Mesenchymal stem cell (in vitro differentiated cells and primary cell): ENCODE data around the gene NEK8.
A peak's percentile ranks its signal among the peaks of the same experiment; 100 is the strongest.

Experiments
- DNase-seq: peaks from one replicate; pipeline ENCODE4 v3.0.0-alpha.2; 2013
- H2AFZ ChIP-seq: one replicate; pipeline ENCODE4 v1.6.1; 2013; ENCODE audit warnings: low read depth, mild to moderate bottlenecking, control low read depth, inconsistent platforms, low read length, moderate library complexity
- H2AK5ac ChIP-seq: 2 replicates; pipeline ENCODE4 v1.6.1; 2013; ENCODE audit warnings: low read length, moderate library complexity, mild to moderate bottlenecking, inconsistent platforms; ENCODE audit not compliant: severe bottlenecking
- H2BK120ac ChIP-seq: one replicate; pipeline ENCODE4 v1.6.1; 2013; ENCODE audit warnings: low read depth, mild to moderate bottlenecking, inconsistent platforms, low read length, moderate library complexity
- H2BK12ac ChIP-seq, 2 experiments: one replicate each; pipeline ENCODE4 v1.6.1; 2013; ENCODE audit warnings: inconsistent platforms in 2 of 2, low read length in 2 of 2, mild to moderate bottlenecking in 2 of 2, moderate library complexity in 2 of 2, control low read depth in 1 of 2
- H2BK15ac ChIP-seq: one replicate; pipeline ENCODE4 v1.6.1; 2013; ENCODE audit warnings: mild to moderate bottlenecking, low read depth, inconsistent platforms; ENCODE audit not compliant: poor library complexity, severe bottlenecking
- H2BK5ac ChIP-seq: 2 replicates; pipeline ENCODE4 v1.6.1; 2013; ENCODE audit warnings: low read depth, mild to moderate bottlenecking, low read length, control low read depth, inconsistent platforms; ENCODE audit not compliant: poor library complexity, severe bottlenecking
- H3K14ac ChIP-seq, 2 experiments: one replicate each; pipeline ENCODE4 v1.6.1; 2013; ENCODE audit warnings: inconsistent platforms in 2 of 2, low read length in 2 of 2, control low read depth in 1 of 2, mild to moderate bottlenecking in 1 of 2, moderate library complexity in 1 of 2
- H3K18ac ChIP-seq, 2 experiments: one replicate each; pipeline ENCODE4 v1.6.1; 2013; ENCODE audit warnings: inconsistent platforms in 2 of 2, low read length in 2 of 2, control low read depth in 1 of 2, low read depth in 1 of 2, mild to moderate bottlenecking in 1 of 2
- H3K23ac ChIP-seq, 2 experiments: one replicate each; pipeline ENCODE4 v1.6.1; 2013; ENCODE audit warnings: inconsistent platforms in 2 of 2, low read length in 2 of 2, mild to moderate bottlenecking in 2 of 2, moderate library complexity in 2 of 2, control low read depth in 1 of 2
- H3K27ac ChIP-seq: 2 replicates; pipeline ENCODE4 v1.5.1; 2013; ENCODE audit warnings: mild to moderate bottlenecking, moderate library complexity, low read length, control low read depth, inconsistent platforms; ENCODE audit not compliant: poor library complexity, severe bottlenecking
- H3K27me3 ChIP-seq, 2 experiments: 2 replicates each; pipeline versions ENCODE4 v1.6.1 to v1.7.0; 2013; ENCODE audit warnings: low read length in 2 of 2, mild to moderate bottlenecking in 2 of 2, moderate library complexity in 2 of 2, control low read depth in 1 of 2, inconsistent platforms in 1 of 2; ENCODE audit not compliant: control insufficient read depth in 1 of 2, insufficient read depth in 1 of 2
- H3K36me3 ChIP-seq, 2 experiments: 2 replicates each; pipeline versions ENCODE4 v1.6.1 to v1.7.0; 2013; ENCODE audit warnings: low read length in 2 of 2, control low read depth in 1 of 2, inconsistent platforms in 1 of 2, low read depth in 1 of 2, mild to moderate bottlenecking in 1 of 2; ENCODE audit not compliant: insufficient read depth in 2 of 2, control insufficient read depth in 1 of 2
- H3K4ac ChIP-seq, 2 experiments: one replicate each; pipeline ENCODE4 v1.6.1; 2013; ENCODE audit warnings: inconsistent platforms in 2 of 2, low read length in 2 of 2, mild to moderate bottlenecking in 2 of 2, moderate library complexity in 2 of 2, control low read depth in 1 of 2, low read depth in 1 of 2
- H3K4me1 ChIP-seq: 2 replicates; pipeline ENCODE4 v1.6.1; 2013; ENCODE audit warnings: low read depth, low read length, control low read depth; ENCODE audit not compliant: control insufficient read depth, insufficient read depth
- H3K4me2 ChIP-seq: 2 replicates; pipeline ENCODE4 v1.6.1; 2013; ENCODE audit warnings: low read length, mild to moderate bottlenecking, inconsistent platforms; ENCODE audit not compliant: poor library complexity, severe bottlenecking
- H3K4me3 ChIP-seq, 2 experiments: 2 replicates each; pipeline versions ENCODE4 v1.5.1 to v1.7.0; 2013; ENCODE audit warnings: low read length in 2 of 2, mild to moderate bottlenecking in 2 of 2, control low read depth in 1 of 2, low read depth in 1 of 2; ENCODE audit not compliant: insufficient read depth in 1 of 2
- H3K79me1 ChIP-seq: replicated peaks from 2 replicates; pipeline ENCODE4 v1.6.1; 2013; ENCODE audit warnings: mild to moderate bottlenecking, control low read depth, low read length, inconsistent platforms; ENCODE audit not compliant: poor library complexity, severe bottlenecking
- H3K9ac ChIP-seq: 2 replicates; pipeline ENCODE4 v1.7.0; 2013; ENCODE audit warnings: mild to moderate bottlenecking, low read length, moderate library complexity
- H3K9me3 ChIP-seq: 2 replicates; pipeline ENCODE4 v1.7.0; 2013; ENCODE audit warnings: mild to moderate bottlenecking, low read length; ENCODE audit not compliant: control insufficient read depth
- H4K8ac ChIP-seq: one replicate; pipeline ENCODE4 v1.6.1; 2013; ENCODE audit warnings: inconsistent platforms, mild to moderate bottlenecking, low read length, moderate library complexity
- H4K91ac ChIP-seq: one replicate; pipeline ENCODE4 v1.6.1; 2013; ENCODE audit warnings: mild to moderate bottlenecking, low read length, inconsistent platforms
- WGBS: methylation state at CpG from one replicate; pipeline ENCODE4 v1.1.7; 2013; ENCODE audit warnings: mixed read lengths; 5-methylcytosine and 5-hydroxymethylcytosine counted together

The NEK8 gene

DNA sequence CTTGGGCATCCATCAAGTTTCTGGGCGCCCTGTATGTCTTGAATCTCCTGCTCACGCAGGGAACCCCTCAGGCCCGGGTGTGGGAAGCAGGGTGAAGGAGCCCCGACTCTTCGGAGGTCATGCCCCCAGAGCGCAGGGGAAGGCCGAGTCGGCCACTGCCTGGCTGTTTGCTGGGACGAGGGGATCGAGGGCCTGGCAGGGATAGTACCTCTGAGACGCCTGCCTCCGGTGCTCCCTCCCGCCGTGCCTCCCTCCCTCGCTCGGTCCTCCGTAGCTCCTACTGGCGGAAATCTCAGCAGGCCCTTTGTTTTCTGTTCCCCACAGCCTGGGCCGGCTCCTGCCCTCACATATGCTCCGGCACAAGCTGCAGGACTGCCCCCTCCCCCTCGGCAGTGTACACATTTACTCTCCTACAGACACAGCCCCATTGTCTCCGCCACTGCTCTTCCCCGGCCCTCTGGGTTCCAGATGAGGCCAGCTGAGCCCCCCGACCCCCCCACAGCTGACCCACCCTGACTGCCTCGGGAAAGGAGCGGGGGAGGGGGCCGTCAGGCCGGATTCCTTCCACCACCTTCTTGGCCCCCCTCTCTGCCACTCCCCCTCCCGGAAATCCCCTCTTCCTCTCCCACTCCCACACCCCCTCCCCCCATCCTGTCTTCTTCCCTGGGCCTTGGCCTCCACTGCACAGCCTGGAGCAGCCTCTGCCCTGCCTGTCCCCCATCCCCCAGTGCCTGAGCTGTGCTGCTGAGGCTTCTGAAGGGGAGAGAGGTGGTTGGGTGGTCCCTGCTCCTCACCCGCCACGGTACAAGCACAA, 16.6 kb downstream of the NEK8 start:
- peak overlapping the region; percentile 78 for H2BK5ac ChIP-seq
- peak overlapping the region; percentile 23 for H4K91ac ChIP-seq
- peaks cover 38 to 57% of the 10 kb centered on the region in 2 experiments for H3K36me3 ChIP-seq
- peak overlapping the region; percentile 84 for H2BK15ac ChIP-seq
- no peaks in the 10 kb centered on the region for H3K27me3 ChIP-seq
- WGBS: under 1% methylated on average over 30 of the region's 31 CpGs
- H3K4me3 ChIP-seq: peak overlapping the region; percentile 89 to 91
- H3K9ac ChIP-seq: peak overlapping the region; percentile 99
- H2AK5ac ChIP-seq: no peak overlapping the region
- H2BK120ac ChIP-seq: peak overlapping the region; percentile 9
- DNase-seq: peak; percentile 61
- H3K4me1 ChIP-seq: peaks cover 49% of the 10 kb centered on the region
- H3K23ac ChIP-seq: peak overlapping the region in 1 of 2 experiments; percentile 77
- H4K8ac ChIP-seq: no peak overlapping the region
- H3K4ac ChIP-seq: peak overlapping the region; percentile 20 to 84
- no peak overlapping the region for H2AFZ ChIP-seq
- peaks cover 4% of the 10 kb centered on the region for H3K79me1 ChIP-seq
- H3K9me3 ChIP-seq: no peaks in the 10 kb centered on the region
- H3K4me2 ChIP-seq: peak overlapping the region; percentile 56
- H3K27ac ChIP-seq: peak overlapping the region; percentile 85
- H3K18ac ChIP-seq: peak overlapping the region; percentile 95 to 96
- H3K14ac ChIP-seq: peak overlapping the region in 1 of 2 experiments; percentile 97
- peak overlapping the region in 1 of 2 experiments; percentile 32 for H2BK12ac ChIP-seq

DNA sequence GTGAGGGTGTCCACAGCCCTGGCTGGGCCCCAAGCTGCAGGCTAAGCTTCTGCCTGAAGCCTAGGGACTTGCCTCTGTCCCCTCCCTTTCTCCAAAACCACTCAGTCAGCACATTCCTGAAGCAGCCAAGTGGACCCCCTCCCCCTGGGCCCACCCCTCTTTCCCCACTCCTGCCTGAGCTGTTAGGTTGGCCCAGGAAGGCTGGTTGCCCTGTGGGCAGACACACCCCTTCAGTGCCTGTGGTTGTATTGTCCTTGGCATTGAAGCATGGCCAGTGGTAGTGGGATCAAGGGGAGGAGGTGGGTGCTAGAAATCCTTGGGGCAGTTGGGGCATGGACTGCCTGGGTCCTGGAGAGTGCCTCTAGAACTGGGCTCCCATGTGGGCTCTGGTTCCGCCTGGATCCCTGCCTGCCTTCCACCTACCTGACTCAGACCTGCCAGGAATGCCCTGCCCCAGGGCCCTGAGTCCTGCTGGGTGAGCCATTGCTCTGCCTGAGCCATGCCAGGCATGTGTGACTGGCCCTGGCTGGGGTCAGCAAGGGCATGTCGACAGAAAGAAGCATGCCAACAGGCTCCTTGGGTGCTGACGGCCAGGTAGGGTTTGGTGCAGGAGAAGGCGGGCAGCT, 17.3 kb downstream of the NEK8 start:
- Histone ChIP-seq H3K18ac (peak overlapping the region in 1 of 2 experiments; percentile 63), H2AFZ (no peak overlapping the region), H3K4me2 (peak overlapping the region; percentile 56), H2AK5ac (no peak overlapping the region), H3K27me3 (no peaks in the 10 kb centered on the region), H2BK15ac (no peak overlapping the region), H3K23ac (peak overlapping the region in 1 of 2 experiments; percentile 59), H3K79me1 (peaks cover 6% of the 10 kb centered on the region), H3K4me3 (peak overlapping the region; percentile 89 to 91), H3K9ac (peak overlapping the region; percentile 99), H3K4ac (peak overlapping the region; percentile 19 to 20), H3K4me1 (peaks cover 49% of the 10 kb centered on the region), H3K36me3 (peaks cover 43 to 56% of the 10 kb centered on the region in 2 experiments), H2BK5ac (no peak overlapping the region), H3K14ac (peak overlapping the region in 1 of 2 experiments; percentile 97), H3K9me3 (no peaks in the 10 kb centered on the region), H2BK120ac (no peak overlapping the region), H4K91ac (peak overlapping the region; percentile 8), H4K8ac (no peak overlapping the region), H2BK12ac (peak overlapping the region in 1 of 2 experiments; percentile 11), H3K27ac (peak overlapping the region; percentile 85)
- WGBS: 89% methylated on average over 4 of the region's 4 CpGs
- no peak for DNase-seq

DNA sequence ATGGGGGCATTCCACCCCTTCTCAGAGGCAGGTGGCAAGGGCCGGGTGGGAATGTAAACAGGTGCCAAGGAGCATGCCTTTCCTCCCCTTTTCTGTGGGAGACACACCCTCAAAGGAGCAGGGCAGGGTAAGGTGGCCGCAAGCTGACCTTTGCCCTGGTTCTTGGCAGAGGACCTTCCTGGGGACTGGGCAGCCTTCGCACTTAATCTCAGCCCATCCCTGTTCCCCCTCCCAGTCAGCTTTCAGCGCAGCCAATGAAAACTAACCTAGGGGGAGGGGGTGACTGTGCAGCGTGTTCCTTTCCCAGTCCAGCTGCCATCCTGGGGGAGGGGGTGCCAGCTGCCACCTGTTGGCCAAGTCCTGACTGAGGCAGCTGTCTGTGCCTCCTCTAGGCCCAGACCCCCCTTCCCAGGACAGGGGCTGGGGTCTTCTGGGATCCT, 18.0 kb downstream of the NEK8 start:
- Histone ChIP-seq H3K27ac (peak overlapping the region; percentile 85), H3K9ac (peak overlapping the region; percentile 99), H3K4me3 (peak overlapping the region; percentile 27 to 89), H3K36me3 (peaks cover 48 to 56% of the 10 kb centered on the region in 2 experiments), H2BK15ac (peak overlapping the region; percentile 30), H2AK5ac (peak overlapping the region; percentile 12), H2BK120ac (no peak overlapping the region), H2BK12ac (peak overlapping the region in 1 of 2 experiments; percentile 31), H2AFZ (no peak overlapping the region), H4K8ac (no peak overlapping the region), H4K91ac (no peak overlapping the region), H3K4ac (no peak overlapping the region), H3K23ac (no peak overlapping the region), H3K14ac (peak overlapping the region in 1 of 2 experiments; percentile 22), H2BK5ac (no peak overlapping the region), H3K9me3 (no peaks in the 10 kb centered on the region), H3K18ac (no peak overlapping the region), H3K79me1 (peaks cover 9% of the 10 kb centered on the region), H3K4me2 (peak overlapping the region; percentile 56), H3K27me3 (no peaks in the 10 kb centered on the region), H3K4me1 (peaks cover 49% of the 10 kb centered on the region)
- DNase-seq: no peak
- WGBS: 54% methylated on average over 4 of the region's 5 CpGs
